Measurements from ENCODE around the gene BOC. TPM values are rescaled to one million over a fixed set of nuclear protein-coding genes. Genes with fewer than 3 reads are reported as not detected.

The BOC gene
- polyA plus RNA-seq, 1 donor = 44.4 TPM

- no peak for DNase-seq (ENCODE audit: low read depth)
Observed at GRCh38 chr3:113225286-113225685, 13.9 kb downstream of the BOC start.

- no peak for DNase-seq (ENCODE audit: low read depth)
Observed at GRCh38 chr3:113226491-113226890, 15.1 kb downstream of the BOC start.

- no peak for DNase-seq (ENCODE audit: low read depth)
Observed at GRCh38 chr3:113227146-113227545, 15.8 kb downstream of the BOC start.

GRCh38 chr3:113228498-113229286 is 17.3 kb downstream of the BOC start:
- DNase-seq (ENCODE audit: low read depth) = no peak

- no peak for DNase-seq (ENCODE audit: low read depth)
Observed at GRCh38 chr3:113231391-113231790, 20.0 kb downstream of the BOC start.

- no peak for DNase-seq (ENCODE audit: low read depth)
Observed at GRCh38 chr3:113231827-113232253, 20.5 kb downstream of the BOC start.

GRCh38 chr3:113232342-113232741 is 21.0 kb downstream of the BOC start:
- no peak for DNase-seq (ENCODE audit: low read depth)

- DNase-seq (ENCODE audit: low read depth) = no peak
Observed at GRCh38 chr3:113233497-113233896, 22.1 kb downstream of the BOC start.

- DNase-seq (ENCODE audit: low read depth) = no peak
Observed at GRCh38 chr3:113234028-113234427, 22.7 kb downstream of the BOC start.

GRCh38 chr3:113234688-113235260 is 23.4 kb downstream of the BOC start:
- no peak for DNase-seq (ENCODE audit: low read depth)

GRCh38 chr3:113238503-113238902 is 27.1 kb downstream of the BOC start:
- DNase-seq (ENCODE audit: low read depth) = no peak

- DNase-seq (ENCODE audit: low read depth) = no peak
Observed at GRCh38 chr3:113240841-113241240, 29.5 kb downstream of the BOC start.

- no peak for DNase-seq (ENCODE audit: low read depth)
Observed at GRCh38 chr3:113241292-113242095, 30.1 kb downstream of the BOC start.

GRCh38 chr3:113242096-113242581 is 30.8 kb downstream of the BOC start:
- DNase-seq (ENCODE audit: low read depth) = no peak

GRCh38 chr3:113243071-113243470 is 31.7 kb downstream of the BOC start:
- DNase-seq (ENCODE audit: low read depth) = no peak

GRCh38 chr3:113243846-113244245 is 32.5 kb downstream of the BOC start:
- no peak for DNase-seq (ENCODE audit: low read depth)

- no peak for DNase-seq (ENCODE audit: low read depth)
Observed at GRCh38 chr3:113245761-113246161, 34.4 kb downstream of the BOC start.

GRCh38 chr3:113247068-113247467 is 35.7 kb downstream of the BOC start:
- no peak for DNase-seq (ENCODE audit: low read depth)

GRCh38 chr3:113247675-113248458 is 36.5 kb downstream of the BOC start:
- no peak for DNase-seq (ENCODE audit: low read depth)

- DNase-seq (ENCODE audit: low read depth) = no peak
Observed at GRCh38 chr3:113249111-113249510, 37.8 kb downstream of the BOC start.

- no peak for DNase-seq (ENCODE audit: low read depth)
Observed at GRCh38 chr3:113249601-113250000, 38.2 kb downstream of the BOC start.

GRCh38 chr3:113250566-113250965 is 39.2 kb downstream of the BOC start:
- no peak for DNase-seq (ENCODE audit: low read depth)
